Measurements from ENCODE around the gene PRRG3.

DNA sequence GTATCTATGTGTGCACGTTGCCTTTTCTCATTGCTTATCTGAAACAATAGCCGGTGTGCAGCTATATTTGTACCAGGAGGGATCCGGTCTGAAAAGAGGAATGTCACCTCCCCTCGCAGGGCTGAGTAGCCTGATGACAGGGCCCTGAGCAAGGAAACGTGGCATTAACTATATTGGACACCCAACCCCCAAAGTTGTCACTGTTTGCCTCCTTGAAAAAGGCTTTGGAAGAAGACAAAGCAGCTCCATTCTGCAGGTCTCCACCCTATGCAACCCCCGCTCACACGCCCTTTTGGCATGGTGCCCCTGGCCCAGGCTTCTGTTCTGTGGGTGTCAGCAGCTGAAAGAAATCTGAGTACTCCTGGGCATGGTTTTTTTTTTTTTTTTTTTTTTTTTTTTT is 8.2 kb downstream of the PRRG3 start:
- TF ChIP-seq CTCF (IDR thresholded peaks at IDR 0.05; ENCODE audit: insufficient read depth, low read depth, low read length), result no peak
- TF ChIP-seq EZH2 (IDR thresholded peaks at IDR 0.05; ENCODE audit: insufficient read depth, low read length), result no peak
